Measurements from ENCODE around the gene POPDC2.

POPDC2 gene

DNA sequence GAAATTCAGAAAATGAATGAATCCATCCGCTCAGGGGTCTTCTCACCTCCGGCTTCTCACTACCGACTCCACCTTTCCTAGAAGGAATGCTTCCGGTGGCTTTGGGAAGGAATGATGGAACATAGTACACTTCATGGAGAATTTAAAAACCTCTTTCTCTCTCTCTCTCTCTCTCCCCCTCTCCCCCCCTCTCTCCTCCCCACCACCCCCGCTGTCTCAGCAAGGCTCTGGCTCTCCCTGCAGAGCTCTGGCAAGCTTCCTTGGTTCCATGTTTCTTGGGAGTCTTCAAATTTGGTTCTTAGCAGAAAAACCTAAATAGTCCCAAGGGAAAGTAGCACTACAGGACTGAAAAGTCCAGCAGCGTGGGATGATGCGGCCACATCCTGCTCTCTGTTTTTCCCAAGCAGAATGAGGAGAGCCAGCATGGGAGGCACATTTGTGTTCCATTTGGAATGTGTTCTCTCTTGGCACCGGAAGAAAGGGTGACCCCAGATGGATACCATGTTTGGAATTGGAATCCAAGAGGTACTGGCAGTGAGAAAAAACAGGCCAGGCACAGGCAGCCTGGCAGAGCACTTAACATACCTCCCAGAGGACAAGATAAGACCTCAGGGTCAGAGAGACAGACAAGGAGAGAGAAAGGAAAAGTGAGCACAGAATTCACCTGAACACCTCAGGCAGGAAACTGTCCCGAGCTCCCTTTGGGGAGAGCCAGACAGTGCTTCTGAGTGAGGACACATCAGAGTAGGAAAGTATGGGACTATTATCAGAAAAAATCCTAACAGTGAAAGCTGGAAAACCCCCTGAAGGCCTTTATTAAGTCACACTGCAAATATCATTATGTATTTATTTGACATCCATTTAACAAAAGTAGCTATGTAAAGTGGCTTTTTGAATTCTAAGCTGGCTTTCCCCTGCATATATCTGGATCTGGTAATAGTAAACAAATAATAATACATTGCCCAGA, at the start of gene POPDC2:
Gene POPDC2, minus strand, starts transcription at position 116 of the 967 bp plus-strand sequence. CDS start 166 bp downstream, outside the sequence.
- H3K79me2 ChIP-seq = no peaks in the 10 kb centered on the region
- no peak within 1 kb of the TSS for H3K4me3 ChIP-seq (ENCODE audit: low read depth, low read length)
- H3K4me1 ChIP-seq = peaks cover 31% of the 10 kb centered on the region
- no peaks in the 10 kb centered on the region for H3K27me3 ChIP-seq (ENCODE audit: control insufficient read depth, insufficient read depth, low read length)
- no peak for TF ChIP-seq CTCF (IDR thresholded peaks at IDR 0.05)
- H3K9me3 ChIP-seq (ENCODE audit: control insufficient read depth, low read length) = no peaks in the 10 kb centered on the region
- peak within 1 kb of the TSS; percentile 43 for H2AFZ ChIP-seq
- H3K9ac ChIP-seq = no peak within 1 kb of the TSS
- peak within 1 kb of the TSS; percentile 15 for H3K27ac ChIP-seq
- H3K36me3 ChIP-seq (ENCODE audit: control insufficient read depth, insufficient read depth, low read length) = peaks cover 2% of the 10 kb centered on the region
- H3K4me2 ChIP-seq (ENCODE audit: low read length) = no peak within 1 kb of the TSS

GRCh38 chr3:119703820-119704531, 43.6 kb upstream of the POPDC2 start:
- Histone ChIP-seq H3K27ac (peak overlapping the region; percentile 33), H3K9me3 (ENCODE audit: control insufficient read depth, low read length) (no peaks in the 10 kb centered on the region), H2AFZ (peak overlapping the region; percentile 95), H3K4me3 (ENCODE audit: low read depth, low read length) (peak overlapping the region; percentile 83), H3K4me1 (peaks cover 7% of the 10 kb centered on the region), H3K4me2 (ENCODE audit: low read length) (peak overlapping the region; percentile 94), H3K79me2 (no peaks in the 10 kb centered on the region), H3K9ac (peak overlapping the region; percentile 3), H3K36me3 (ENCODE audit: control insufficient read depth, insufficient read depth, low read length) (no peaks in the 10 kb centered on the region), H3K27me3 (ENCODE audit: control insufficient read depth, insufficient read depth, low read length) (no peaks in the 10 kb centered on the region)
- TF ChIP-seq CTCF (IDR thresholded peaks at IDR 0.05) = no peak

DNA sequence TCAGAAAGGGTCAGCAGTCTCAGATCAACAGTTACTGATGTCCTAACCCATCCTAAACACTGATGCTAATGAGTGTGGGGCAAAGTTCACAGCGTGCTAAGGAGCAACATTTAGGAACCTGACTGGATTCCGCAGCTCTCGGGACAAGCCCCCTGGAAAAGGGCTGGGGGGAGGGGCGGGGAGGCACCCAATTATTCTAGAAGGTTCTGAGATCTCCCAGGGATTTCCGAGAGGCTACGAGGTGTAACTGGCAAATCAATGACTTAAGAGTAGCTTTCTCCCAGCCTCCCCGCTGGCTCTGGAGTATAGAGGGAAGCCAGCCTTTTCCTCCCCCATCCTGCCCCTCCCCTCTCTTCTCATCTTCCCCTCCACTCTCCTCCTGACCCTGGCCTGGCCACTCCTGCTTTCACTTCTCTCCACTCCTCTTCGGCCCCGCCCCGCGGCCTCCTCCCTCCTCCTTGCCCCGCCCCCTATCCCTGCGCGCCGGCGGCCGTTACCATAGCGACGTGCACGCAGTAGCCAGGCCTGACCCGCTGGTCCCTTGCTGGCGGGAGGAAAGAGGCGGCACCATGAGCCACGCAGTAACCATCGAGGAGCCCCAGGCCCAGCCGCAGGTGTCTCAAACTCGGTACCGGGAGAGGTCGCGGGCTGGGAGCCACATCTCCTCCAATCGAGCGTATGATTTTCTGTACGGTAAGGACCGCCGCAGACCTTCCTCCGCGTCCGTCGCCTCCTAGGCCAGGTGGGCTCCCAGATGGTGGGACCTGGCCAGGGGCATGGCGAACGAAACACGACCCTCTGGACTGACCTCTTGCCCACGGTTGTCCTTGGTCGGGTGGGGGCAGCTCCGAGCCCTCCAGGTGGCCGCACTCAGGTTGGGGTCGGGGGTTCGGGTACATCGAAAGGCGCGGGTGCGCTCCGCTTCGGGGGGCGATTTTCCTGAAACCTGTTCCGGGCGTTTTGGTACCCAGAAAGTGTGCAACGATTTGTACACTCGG, 42.4 kb upstream of the POPDC2 start, which contains the start of gene CFAP91:
Gene CFAP91, plus strand, starts transcription at position 493 of the 998 bp plus-strand sequence. Its CDS starts 77 bp downstream, at position 570.
- Histone ChIP-seq H3K27ac (peak within 1 kb of the TSS; percentile 33), H3K9ac (peak within 1 kb of the TSS; percentile 3), H3K9me3 (ENCODE audit: control insufficient read depth, low read length) (no peaks in the 10 kb centered on the region), H3K36me3 (ENCODE audit: control insufficient read depth, insufficient read depth, low read length) (no peaks in the 10 kb centered on the region), H2AFZ (peak within 1 kb of the TSS; percentile 95), H3K4me1 (peaks cover 7% of the 10 kb centered on the region), H3K4me3 (ENCODE audit: low read depth, low read length) (peak within 1 kb of the TSS; percentile 83), H3K27me3 (ENCODE audit: control insufficient read depth, insufficient read depth, low read length) (no peaks in the 10 kb centered on the region), H3K4me2 (ENCODE audit: low read length) (peak within 1 kb of the TSS; percentile 94), H3K79me2 (no peaks in the 10 kb centered on the region)
- no peak for TF ChIP-seq CTCF (IDR thresholded peaks at IDR 0.05)

- Histone ChIP-seq H3K4me3 (ENCODE audit: low read depth, low read length) (no peak overlapping the region), H3K9me3 (ENCODE audit: control insufficient read depth, low read length) (no peaks in the 10 kb centered on the region), H3K4me1 (peaks cover 7% of the 10 kb centered on the region), H3K4me2 (ENCODE audit: low read length) (no peak overlapping the region), H3K9ac (no peak overlapping the region), H2AFZ (no peak overlapping the region), H3K79me2 (no peaks in the 10 kb centered on the region), H3K27me3 (ENCODE audit: control insufficient read depth, insufficient read depth, low read length) (no peaks in the 10 kb centered on the region), H3K27ac (no peak overlapping the region), H3K36me3 (ENCODE audit: control insufficient read depth, insufficient read depth, low read length) (no peaks in the 10 kb centered on the region)
- TF ChIP-seq CTCF (IDR thresholded peaks at IDR 0.05) = no peak
Measured at GRCh38 chr3:119700920-119701734, 40.7 kb upstream of the POPDC2 start.

Data from parathyroid adenoma (tissue), 2 donors.